ENCODE measurements around the gene MESP2. TPM values are rescaled to one million over a fixed set of nuclear protein-coding genes. Genes with fewer than 3 reads are reported as not detected.

MESP2 gene
- total and polyA plus RNA-seq, 2 of the 8 experiments (the other 6 are each of a cell fraction or from before 2014, with no cell fraction given): 0.35 to 0.80 TPM

DNA sequence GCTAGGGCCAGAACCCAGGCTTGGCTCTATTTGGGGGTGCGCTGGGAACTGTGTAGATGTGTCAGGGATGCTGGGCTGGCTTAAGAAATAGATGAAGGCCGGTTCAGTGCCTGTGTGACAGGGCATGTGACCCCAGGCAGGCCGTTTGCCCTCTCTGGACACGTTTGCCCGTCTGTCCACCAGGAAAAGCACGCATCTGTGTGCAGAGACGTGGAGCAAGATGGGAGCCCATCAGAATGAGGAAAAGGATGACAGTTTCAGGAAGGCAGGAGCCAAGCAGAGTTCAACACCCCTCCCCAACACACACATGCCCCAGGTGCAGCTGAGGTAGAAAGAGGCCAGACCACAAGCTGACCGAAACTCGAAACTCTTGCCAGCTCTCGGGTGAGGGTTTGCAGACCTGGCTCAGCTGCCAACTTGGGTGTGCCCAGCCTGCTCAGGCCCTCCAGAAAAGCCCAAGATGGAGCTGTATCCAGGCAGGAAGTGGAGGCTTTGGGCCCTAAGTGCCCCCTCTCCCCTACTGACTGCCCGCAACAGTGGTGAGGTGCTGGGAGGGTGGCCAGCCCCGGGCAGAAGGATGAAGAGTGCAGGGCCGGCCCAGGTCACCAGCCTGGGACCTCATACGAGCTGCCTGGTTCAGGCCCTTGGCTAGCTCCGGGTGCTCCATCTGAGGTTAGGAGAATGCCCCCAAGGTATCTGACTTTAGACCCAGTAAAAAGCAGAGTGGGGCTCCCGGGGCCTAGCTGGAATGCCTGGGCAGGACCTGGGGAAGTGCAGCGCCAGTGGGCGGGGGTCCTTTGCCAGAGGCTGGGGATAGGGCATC is 14.9 kb upstream of the MESP2 start:
- no peak overlapping the region for H2AK5ac ChIP-seq (ENCODE audit: low read depth, low read length)
- H3K14ac ChIP-seq (ENCODE audit: insufficient read length): no peak overlapping the region
- H3K4ac ChIP-seq (replicated peaks; ENCODE audit: insufficient read length, low read depth, low read length): no peak overlapping the region
- peak overlapping the region; percentile 17; the same call in 1 of the 2 replicates for H2BK12ac ChIP-seq (ENCODE audit: low read depth, low read length)
- no peak overlapping the region for H4K5ac ChIP-seq (ENCODE audit: insufficient read length, low read depth, low read length)
- no peaks in the 10 kb centered on the region for H3K23me2 ChIP-seq (ENCODE audit: low read depth, low read length)
- peak overlapping the region; percentile 1; the same call in 1 of the 2 replicates for H4K8ac ChIP-seq (ENCODE audit: extremely low read depth, insufficient read depth, low read length)
- peak overlapping the region; percentile 88; the same call in 1 of the 2 replicates for H2BK15ac ChIP-seq (ENCODE audit: low read length)
- H3K18ac ChIP-seq (ENCODE audit: extremely low read depth, low read length): no peak overlapping the region
- H4K20me1 ChIP-seq (replicated peaks in 1 of 2; ENCODE audit: control insufficient read depth in 1 of 2, insufficient read depth in 2 of 2, low read length in 2 of 2): no peaks in the 10 kb centered on the region
- POLR2A ChIA-PET (ENCODE audit: partially characterized antibody): interaction anchor here (0.6 to 2.0 kb wide), 6 partner anchors 10 to 240 kb away, joined by 3 to 10 read pairs (median 4); partner anchors contain the start of genes AP3S2, MESP1, MESP2 and ZNF710
- no peak overlapping the region for H2BK120ac ChIP-seq (replicated peaks; ENCODE audit: low read depth, low read length)
- no peak overlapping the region for H3K56ac ChIP-seq (replicated peaks; ENCODE audit: insufficient read length, low read depth, low read length)
- H3K79me1 ChIP-seq (ENCODE audit: low read depth, low read length): no peaks in the 10 kb centered on the region
- WGBS, 2 experiments (ENCODE audit: extremely low coverage in 1 of 2, insufficient coverage in 1 of 2, insufficient read length in 1 of 2, insufficient replicate concordance in 2 of 2, low coverage in 1 of 2, low lambda C conversion rate in 2 of 2, missing lambda C conversion rate in 1 of 2): 78% methylated on average over 17 of the region's 18 CpGs; no CpG with 5 or more reads in 1 of the 2 experiments
- H3K4me1 ChIP-seq (replicated peaks in 1 of 4; ENCODE audit: control insufficient read depth in 3 of 4, insufficient read depth in 4 of 4, low read length in 3 of 4): peaks cover 0 to 2% (median 0%) of the 10 kb centered on the region in 4 experiments; a peak in 4 of 7 replicates
- no peak overlapping the region for H2AFZ ChIP-seq (ENCODE audit: low read length)
- no peak overlapping the region for H3K4me2 ChIP-seq (ENCODE audit: insufficient read depth in 1 of 2, low read depth in 2 of 2, low read length in 2 of 2)
- H3K23ac ChIP-seq (ENCODE audit: insufficient read length): no peak overlapping the region
- no peak overlapping the region for H2BK20ac ChIP-seq (ENCODE audit: low read length)
- no peak overlapping the region for H2BK5ac ChIP-seq (ENCODE audit: low read depth, low read length)
- H3K9me3 ChIP-seq (ENCODE audit: insufficient read depth in 2 of 2, low read depth in 1 of 2, low read length in 1 of 2): no peaks in the 10 kb centered on the region
- no peak overlapping the region for H3K9ac ChIP-seq (replicated peaks in 1 of 4; ENCODE audit: extremely low read depth in 1 of 4, low read depth in 3 of 4, low read length in 3 of 4)
- no peak overlapping the region for H3K27ac ChIP-seq (ENCODE audit: low read depth, low read length)
- DNase-seq (ENCODE audit: low read depth in 1 of 2, low spot score in 2 of 2) (no peak), FAIRE-seq (no peak)
- no peak overlapping the region for H4K91ac ChIP-seq (replicated peaks; ENCODE audit: insufficient read length, low read length)
- H3K27me3 ChIP-seq (replicated peaks in 1 of 4; ENCODE audit: control insufficient read depth in 3 of 4, extremely low read depth in 1 of 4, insufficient read depth in 3 of 4, low read length in 3 of 4): no peaks in the 10 kb centered on the region; a peak in 1 of 7 replicates
- no peak overlapping the region for H3K4me3 ChIP-seq (ENCODE audit: extremely low read depth in 1 of 4, insufficient read depth in 2 of 4, low read depth in 3 of 4, low read length in 4 of 4)
- no peaks in the 10 kb centered on the region for H3K79me2 ChIP-seq (ENCODE audit: control insufficient read depth in 1 of 2, insufficient read depth in 2 of 2, low read length in 2 of 2)
- CTCF ChIA-PET (ENCODE audit: partially characterized antibody): interaction anchor here (0.6 to 10.6 kb wide), 67 partner anchors 9 to 477 kb away, joined by 3 to 153 read pairs (median 5); partner anchors contain the start of genes AP3S2, ARPIN, CIB1 and GDPGP1
- no peaks in the 10 kb centered on the region for H3K36me3 ChIP-seq (ENCODE audit: control insufficient read depth in 2 of 4, insufficient read depth in 4 of 4, low read length in 3 of 4)
- TF ChIP-seq ATF3 (IDR thresholded peaks at IDR 0.05; ENCODE audit: insufficient read depth, low read depth, low read length) (no peak), BCL11A (IDR thresholded peaks at IDR 0.05; ENCODE audit: low read depth in 2 of 2, low read length in 2 of 2) (no peak), TAF7 (optimal IDR thresholded peaks at IDR 0.05; ENCODE audit: borderline replicate concordance, low read depth, low read length) (no peak), BRCA1 (IDR thresholded peaks at IDR 0.05; ENCODE audit: low read depth, low read length) (no peak), PHF8 (conservative IDR thresholded peaks at IDR 0.05; ENCODE audit: low read depth, low read length) (no peak), SUZ12 (IDR thresholded peaks at IDR 0.05; ENCODE audit: low read length) (no peak), SP4 (IDR thresholded peaks at IDR 0.05; ENCODE audit: low read length) (no peak), HDAC6 (IDR thresholded peaks at IDR 0.05; ENCODE audit: low read depth, low read length) (no peak), ZNF274 (IDR thresholded peaks at IDR 0.05; ENCODE audit: borderline replicate concordance, extremely low read depth, low read length) (no peak), ASH2L (IDR thresholded peaks at IDR 0.05; ENCODE audit: low read length) (no peak), EZH2 (IDR thresholded peaks at IDR 0.05; ENCODE audit: low read depth, low read length, severe bottlenecking) (no peak), YY1 (IDR thresholded peaks at IDR 0.05; ENCODE audit: low read depth, low read length) (no peak)
